Stimulated activated CD8-positive, alpha-beta memory T cell treated with anti-CD3 and anti-CD28 coated beads, Interleukin-4, amount 100 ng/mL, for 4 hours (primary cell): ENCODE measurements around the gene KRT14.
"Not testable (repeated sequence)": the region's sequence is repeated elsewhere in the genome, so short reads cannot be mapped to it uniquely, and the experiment has no call there.

Experiments
- DNase-seq, 2 donors: peaks; one replicate each; pipeline ENCODE4 v3.0.0-alpha.2; 2020; ENCODE audit warnings: low read depth in 2 of 2, low spot score in 1 of 2

KRT14 gene

DNA sequence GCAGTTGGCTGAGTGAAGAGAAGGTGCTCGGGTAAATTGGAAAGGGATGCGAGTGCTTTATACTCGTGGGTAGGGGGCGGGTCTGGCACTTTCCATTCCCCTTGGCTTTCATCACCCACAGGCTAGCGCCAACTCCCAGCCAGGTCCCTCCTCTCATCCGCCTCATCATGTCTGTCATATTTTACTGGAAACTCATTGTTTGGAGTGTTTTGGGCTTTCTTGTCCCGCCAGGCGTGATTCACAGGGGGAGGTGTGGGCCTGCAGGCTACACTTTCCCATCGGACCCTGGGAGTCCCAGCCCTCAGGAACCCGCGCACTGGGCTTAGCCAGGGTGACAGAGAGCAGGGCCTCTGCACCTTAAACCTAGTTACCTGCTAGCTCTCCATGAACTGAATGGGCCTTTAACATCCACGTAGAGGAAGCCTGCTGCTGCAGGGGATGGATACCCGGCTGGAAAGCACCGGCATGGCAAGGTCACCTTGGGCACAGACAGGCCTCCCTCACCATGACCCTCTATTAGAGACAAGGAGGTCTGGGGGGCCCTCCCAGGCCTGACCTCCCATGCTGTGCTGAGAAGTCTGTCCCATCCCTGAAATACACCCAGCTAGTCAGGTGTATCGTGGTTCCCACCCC lies at the start of gene KRT14:
Gene KRT14 (minus strand): TSS at position 33 of the 633 bp plus-strand sequence. CDS start 61 bp downstream, outside the sequence.
- DNase-seq = no peak

- no peak for DNase-seq
Observed at GRCh38 chr17:41635121-41636097, 48.7 kb upstream of the KRT14 start.

- DNase-seq = no peak
Observed at GRCh38 chr17:41634639-41635038, 47.9 kb upstream of the KRT14 start.

GRCh38 chr17:41633556-41634199 lies 47.0 kb upstream of the KRT14 start:
- DNase-seq = no peak

GRCh38 chr17:41632482-41633105 lies 45.9 kb upstream of the KRT14 start:
- no peak for DNase-seq

GRCh38 chr17:41631898-41632285 lies 45.2 kb upstream of the KRT14 start:
- no peak for DNase-seq

GRCh38 chr17:41631025-41631897 lies 44.6 kb upstream of the KRT14 start:
- DNase-seq = no peak

DNA sequence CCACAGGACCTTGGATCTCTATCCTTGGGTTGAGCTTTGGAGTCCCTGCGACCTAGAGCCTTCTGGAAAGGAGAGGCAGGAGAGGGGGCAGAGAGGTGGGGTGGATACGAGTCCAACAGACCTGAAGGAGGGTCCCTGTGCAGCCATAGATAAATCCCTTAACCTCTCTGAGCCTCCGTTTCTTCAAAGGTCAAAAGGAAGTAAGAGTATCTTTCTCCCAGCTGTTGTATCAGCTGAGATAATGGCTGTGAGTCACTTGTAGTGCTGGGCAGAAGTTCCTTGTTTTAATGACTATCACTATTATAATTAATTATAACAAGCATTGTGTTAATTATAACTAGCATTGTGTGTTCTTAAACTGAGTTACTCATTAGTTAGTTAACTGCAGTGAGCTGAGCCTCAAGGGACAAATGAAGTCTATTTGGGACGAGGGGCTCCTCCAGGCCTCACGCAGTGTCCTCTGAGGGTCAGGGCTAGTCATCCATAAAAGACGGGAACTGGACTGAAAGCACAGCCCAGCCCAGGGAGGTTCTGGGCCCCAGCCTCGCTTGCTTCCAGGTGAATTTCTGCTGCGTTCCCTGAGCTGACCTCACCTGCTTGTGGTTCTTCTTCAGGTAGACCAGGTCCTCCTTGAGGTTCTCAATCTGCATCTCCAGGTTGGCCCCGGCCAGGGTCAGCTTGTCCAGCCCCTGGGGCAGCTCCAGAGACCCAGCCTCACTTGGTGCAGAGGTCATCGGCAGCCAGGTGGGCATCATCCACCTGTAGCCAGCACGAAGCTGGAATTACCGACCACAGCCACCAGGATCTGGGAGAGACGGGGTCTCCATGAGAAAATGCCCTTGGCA lies 43.4 kb upstream of the KRT14 start:
- no peak for DNase-seq

DNA sequence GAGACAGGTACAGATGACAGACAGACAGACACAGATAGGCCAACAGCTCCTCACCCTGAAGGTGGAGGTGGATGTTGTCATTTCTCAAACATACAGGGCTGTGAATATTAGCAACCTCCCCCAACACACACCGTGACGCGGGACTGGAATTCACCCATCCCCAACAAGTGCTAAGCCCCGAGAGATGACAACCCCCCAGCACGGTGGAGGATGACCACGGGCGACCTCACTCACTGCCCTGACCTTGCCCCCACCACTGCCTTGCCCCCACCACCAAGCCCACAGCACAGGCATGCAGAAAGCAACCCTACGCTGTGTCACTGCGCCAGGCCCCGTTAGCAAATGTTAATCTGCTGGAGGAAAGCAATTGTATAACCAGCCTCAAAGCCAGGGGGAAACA lies 42.6 kb upstream of the KRT14 start:
- no peak for DNase-seq

DNA sequence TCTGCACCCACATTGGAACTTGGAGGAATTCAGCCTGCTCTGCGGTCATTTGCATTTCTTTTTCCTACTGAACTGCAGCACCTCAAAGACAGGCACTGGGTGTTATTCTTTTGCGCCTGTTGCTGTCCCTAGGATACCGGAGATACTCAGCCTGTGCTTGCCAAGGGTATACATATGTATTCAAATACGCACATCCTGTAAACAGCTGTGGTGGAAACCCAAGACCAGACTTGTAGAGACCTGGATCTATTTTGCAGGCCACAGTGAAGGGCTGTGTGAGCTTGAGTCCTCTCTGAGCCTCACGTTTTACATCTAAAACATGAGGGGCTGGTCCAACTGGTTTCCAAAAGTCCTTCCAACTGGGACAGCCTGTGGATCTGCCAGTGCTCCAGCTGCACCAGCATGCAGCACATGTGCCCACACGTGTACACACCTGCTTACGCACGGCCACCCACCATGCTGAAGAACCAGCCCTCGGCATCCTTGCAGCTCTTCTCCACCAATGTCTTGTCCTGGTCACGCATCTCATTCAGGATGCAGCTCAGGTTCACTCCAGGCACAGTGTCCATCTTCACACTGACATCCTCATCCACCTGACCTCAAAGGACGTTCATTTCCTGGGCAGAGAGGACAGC lies 42.0 kb upstream of the KRT14 start:
- DNase-seq = not testable (repeated sequence)

GRCh38 chr17:41628073-41628370 lies 41.3 kb upstream of the KRT14 start:
- not testable (repeated sequence) for DNase-seq

DNA sequence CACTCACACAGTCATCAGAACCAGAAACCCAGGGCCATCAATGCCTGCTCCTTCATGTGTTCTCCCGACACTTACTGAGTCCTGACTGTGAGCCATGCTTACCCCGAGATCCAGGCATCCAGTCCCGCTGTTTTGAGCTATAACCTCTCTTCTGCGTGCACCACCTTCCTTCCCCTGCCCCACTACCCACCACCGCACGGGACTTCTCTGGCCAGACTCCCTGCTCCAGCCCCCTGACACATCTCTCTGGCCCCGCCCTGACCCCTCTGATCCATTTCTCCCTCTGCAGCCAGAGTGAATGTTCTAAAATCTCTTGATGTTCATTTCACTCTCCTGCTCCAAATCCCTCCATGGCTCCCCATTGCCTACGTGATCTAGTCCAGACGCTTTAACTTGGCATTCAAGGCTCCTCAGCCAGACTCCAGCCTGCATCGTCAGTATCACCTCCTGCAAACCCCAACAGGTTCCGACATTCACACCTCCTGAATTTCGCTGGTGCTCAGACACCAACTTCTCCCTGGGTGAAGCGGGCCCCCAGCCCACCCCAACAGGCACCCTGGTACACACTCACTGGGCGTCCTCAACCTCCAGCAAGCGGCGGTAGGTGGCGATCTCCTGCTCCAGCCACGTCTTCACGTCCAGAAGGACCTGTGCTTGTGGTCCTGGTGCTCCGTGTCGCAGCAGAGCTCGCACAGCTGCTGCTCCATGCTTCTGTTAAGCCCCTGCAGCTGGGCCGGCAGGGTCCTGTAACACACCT lies 40.8 kb upstream of the KRT14 start:
- DNase-seq = no peak

- not testable (repeated sequence) for DNase-seq
Observed at GRCh38 chr17:41626914-41627295, 40.2 kb upstream of the KRT14 start.

DNA sequence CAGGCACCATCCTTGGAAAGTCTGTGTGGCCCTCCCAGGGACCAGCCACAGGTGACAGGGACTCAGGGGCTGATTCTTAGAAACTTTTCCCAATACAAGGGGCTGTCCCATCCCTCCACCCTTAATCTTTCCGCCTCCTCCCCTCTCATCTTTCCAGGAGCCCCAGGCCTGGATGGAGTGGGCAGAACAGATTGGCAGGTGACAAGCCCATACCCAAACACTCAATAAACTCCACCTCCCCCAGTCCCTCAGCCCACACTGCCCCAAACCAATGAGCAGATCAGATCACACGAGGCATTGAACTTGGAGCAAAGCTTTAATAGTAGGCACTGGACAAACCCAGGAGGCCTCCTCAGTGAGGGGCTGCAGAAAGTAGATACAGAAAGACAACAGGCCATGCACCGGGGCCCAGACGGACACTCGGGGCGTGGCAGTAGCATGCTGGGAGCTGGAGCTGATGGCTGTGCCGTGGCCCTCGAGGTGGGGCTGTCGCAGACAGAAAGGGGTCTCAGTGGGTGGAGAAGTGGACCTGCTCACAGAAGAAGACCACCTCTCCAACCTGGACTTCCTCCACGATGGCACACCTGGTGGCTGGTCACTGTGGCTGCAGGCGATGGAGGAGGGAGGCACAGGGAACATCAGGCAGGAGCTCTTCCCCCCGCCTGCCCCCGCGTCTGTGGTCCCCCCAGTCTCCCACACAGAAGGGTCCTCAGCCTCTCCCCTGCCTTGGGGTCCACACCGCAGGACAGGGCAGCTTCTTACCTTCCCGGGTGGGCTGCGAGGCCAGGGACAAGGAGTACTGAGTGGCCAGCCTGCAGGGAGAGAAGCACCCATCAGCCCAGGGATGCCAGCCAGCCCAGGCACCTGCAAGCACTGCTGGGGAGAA lies 39.6 kb upstream of the KRT14 start:
- not testable (repeated sequence) for DNase-seq

GRCh38 chr17:41625602-41626001 lies 38.9 kb upstream of the KRT14 start:
- no peak for DNase-seq

- no peak for DNase-seq
Observed at GRCh38 chr17:41624208-41625101, 37.8 kb upstream of the KRT14 start, which contains the start of gene KRT17. Gene KRT17, minus strand, starts transcription at chr17:41624575. Its CDS starts 66 bp downstream, at chr17:41624509.
